Measurements from ENCODE around the gene ADCY7.
"Not testable (repeated sequence)": the region's sequence is repeated elsewhere in the genome, so short reads cannot be mapped to it uniquely, and the experiment has no call there.

The ADCY7 gene

DNA sequence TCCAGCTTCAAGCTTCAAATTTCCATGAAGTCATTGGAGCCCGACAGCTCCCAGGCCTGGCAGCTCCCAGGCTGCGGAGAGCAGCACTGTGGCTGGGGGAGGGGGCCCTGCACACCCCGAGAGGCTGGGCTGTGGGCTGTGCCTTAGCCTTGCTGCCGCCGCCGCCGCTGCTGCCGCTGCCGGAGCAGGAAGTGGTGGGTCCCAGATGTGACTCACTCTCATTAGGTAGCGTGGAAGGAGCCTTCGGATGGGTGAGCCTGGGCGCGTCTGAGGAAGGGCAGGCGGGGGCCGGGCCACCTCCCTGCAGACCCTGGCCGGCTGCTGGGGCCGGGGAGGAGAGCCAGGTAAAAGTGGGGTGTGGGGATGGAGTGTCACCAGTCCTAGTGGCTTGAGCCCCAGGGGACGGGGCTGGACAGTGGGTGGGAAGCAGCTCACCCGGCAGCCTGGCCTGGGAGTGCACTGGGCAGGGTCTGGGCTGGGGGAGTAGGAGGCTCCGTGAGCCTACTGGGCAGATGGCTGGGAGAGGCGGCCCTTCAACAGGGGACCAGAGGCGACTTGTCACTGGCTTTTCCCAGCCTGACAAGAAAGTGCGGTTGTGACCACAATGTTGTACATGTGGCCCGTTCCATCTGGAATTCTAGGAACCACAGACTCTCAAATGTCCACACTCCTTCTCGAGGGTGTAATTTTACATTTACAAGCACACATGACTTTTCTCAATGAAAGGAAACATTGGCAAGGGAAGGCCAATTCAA is at the start of gene ADCY7:
Gene ADCY7 (plus strand): TSS at position 215 of the 755 bp plus-strand sequence. CDS start 21,629 bp downstream, outside the sequence.
- peak; percentile 85 for DNase-seq

DNA sequence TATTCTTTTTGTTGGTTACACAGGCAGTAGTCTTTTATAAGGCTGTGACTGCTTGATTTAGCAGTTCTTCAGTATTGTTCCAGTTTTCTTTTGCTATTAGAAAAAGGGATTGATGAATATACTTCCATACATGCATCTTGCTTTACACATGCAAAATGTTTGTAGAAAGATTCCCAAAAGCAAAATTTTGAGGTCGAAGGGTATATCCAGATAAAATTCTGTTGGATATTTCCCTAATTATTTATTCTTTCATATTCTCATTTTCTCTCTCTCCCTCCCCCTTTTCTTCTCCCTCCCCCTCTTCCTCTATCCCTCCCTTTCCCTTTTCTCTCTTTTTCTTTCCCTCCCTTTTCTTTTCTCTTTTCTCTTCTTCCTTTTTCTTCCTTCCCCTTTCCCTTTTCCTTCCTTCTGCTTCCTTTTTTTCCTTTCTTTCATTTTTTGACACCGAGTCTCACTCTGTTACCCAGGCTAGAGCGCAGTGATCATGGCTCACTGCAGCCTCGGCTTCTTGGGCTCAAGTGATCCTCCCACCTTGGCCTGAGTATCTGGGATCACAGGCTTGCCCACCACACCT is 46.9 kb upstream of the ADCY7 start:
- no peak for DNase-seq

DNA sequence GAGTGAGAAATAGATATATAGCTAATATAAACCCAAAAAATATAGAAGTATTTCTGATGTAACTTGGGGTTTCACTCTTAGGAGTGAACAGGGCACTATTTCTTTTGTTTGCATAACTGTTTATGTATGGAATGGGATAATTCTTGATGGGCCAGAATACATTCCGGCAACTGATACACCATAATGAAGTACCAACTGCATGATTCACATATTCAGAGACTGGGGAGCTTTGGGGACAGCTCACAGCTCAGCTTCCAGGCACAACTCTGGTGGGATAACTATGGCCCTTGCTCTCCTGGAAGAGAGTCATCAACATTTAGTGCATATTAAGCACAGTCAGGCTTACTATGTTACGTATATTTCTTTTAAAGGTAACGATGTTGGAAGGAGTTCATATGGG is 42.1 kb upstream of the ADCY7 start:
- no peak for DNase-seq

DNA sequence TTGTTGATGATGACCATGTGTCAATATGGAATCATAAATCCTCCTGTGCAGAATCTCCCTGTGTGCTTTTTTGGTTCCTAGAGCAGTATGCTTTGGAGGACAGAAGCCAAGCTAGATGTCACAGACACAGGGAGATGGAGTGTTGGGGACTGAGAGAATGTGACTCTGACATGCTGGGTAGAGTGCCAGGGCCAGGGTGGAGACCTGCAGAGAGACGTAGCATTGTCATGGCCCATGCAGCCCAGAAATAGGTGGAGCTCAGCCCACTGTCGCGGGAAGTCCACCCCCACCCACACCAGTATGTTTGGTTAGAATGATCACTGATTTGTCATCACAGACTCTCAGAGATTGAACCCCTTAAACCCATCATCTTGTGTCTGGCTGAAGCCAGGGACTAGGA is 39.2 kb upstream of the ADCY7 start:
- DNase-seq = no peak

DNA sequence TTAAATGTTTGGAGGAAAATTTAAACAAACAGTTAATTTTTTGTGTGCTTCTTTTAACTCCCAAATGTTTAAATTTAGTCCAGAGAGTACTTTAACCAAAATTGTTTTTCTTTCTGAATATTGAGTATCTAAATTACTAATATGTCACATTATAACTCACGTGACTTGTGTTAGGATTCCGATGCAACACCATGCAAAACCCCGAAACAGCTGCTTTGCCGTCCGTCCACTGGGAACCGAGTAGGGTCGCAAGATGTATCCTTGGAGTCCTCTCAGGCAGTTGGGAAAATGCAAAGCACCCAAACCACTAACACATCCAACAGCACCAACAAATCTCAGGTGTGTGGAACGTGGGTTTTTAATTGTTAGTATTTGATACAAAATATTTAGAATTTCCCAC is 38.7 kb upstream of the ADCY7 start:
- DNase-seq = no peak

DNA sequence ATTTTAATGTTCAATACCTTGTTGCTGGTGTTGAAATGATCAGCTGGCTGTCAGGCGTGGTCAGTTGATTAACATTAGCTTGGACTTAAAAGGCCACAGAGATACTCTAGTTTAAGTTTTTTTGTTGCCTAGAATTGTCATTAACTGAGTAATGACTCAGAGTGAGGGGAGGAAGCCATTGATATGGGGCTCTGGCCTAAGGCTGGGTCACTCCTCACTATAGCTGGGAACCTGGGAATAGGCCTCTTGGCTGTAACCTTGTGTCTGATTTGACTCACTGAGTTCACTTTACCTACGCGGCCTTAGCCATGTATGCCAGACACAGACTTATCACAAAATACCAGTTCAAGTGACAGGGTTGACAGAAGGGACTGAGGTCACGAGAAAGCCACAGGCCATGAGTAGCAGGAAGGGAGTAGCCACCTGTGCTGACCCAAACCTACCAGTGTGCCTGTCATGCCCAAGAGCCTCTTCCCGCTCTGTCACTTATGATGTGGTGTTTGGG is 37.9 kb upstream of the ADCY7 start:
- DNase-seq = no peak

DNA sequence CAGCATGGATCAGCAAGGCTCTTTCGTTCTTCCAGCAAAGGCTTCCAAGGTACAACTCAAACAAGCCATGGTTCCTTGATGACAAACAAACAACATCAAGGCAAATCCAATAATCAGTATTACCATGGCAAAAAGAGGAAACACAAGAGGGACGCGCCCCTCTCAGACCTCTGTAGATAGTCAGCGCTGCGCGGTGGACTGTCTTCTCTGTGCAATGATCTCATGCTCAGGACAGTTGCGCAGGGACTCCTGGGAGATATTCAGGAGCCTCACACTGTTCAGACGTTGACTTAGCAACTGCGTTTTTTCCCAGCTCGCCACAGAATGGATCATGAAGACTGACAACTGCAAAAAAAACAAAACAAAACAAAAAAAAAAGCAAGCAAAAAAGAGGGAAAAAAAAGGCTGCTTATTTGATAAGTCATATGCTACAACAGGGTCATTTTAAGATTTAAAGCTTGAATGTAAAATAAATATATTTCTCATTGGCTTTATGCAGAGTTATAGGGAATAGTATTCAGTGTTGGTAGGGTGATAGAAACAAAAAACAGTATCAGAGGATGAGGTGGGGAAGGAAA is 37.1 kb upstream of the ADCY7 start:
- no peak for DNase-seq

DNA sequence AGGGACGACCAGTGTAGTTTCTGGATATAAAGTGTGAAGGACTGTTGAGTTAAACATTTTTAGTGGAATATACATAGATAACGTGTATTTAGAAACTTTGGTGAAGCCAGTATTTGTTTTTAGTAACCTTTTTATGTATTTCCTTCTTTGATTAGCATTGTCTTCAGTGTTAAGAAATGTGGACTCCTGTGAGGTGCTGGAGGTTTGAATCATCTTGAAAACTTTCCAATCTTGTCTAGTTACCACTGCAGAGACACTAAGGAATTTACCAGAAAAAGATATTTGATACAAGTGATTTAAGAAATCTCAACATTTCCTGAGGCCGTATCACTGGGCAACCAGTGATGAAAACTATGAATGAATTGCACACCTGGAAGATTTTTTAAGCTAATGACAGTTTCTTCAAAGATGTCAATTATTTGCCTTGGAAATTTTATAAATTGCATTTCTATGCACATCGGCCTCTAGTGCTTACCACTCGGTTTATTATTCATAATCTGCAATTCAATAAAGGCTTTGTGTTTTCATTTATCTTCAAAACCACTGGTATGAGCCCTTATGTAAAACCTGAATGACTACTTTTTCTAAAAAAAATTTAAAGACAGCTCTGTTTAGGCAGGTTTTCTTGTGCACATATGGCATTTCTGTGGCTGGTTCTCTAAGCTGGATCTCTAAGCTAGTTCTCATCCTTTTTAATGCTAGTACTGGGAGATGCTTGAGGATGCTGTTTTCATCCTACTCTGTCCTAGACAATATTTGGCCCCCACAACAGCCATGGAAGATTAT is 31.4 kb upstream of the ADCY7 start:
- DNase-seq = no peak

DNA sequence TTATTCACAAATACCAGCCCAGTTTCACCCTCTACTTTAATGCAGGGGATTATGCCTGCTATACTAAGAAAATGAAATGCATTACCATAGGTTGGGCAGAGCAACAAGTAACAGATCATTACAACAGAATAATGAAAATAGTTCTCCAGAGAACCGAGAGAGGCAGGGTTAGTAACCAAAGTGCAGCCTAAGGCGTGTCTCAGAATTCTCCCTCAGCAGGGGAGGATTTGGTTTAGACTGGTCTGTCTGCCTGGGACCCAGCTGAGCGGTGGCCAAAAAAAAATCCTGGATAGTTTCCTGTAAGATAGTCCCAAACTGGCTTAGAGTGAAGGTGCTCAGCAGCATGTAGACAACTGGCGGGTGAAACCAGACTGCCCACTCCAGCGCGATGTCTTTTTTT is 30.8 kb upstream of the ADCY7 start:
- DNase-seq = no peak

DNA sequence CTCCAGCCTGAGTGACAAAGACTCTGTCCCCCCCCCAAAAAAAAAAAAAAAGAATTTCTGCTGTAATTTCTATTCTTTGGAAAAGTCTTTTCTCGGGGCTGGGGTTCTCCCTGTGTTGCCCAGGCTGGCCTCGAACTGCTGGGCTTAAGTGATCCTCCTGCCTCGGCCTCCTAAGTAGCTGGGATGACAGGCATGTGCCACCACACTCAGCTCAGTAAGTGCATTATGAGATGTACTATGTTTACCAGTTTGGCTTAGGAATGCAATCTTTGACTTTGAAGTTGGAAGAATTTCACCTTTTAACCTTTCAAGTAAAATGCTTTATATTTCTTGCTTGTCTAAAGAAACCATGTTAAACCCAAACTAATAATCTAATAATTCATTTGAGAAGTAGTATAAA is 28.0 kb upstream of the ADCY7 start:
- no peak for DNase-seq

DNA sequence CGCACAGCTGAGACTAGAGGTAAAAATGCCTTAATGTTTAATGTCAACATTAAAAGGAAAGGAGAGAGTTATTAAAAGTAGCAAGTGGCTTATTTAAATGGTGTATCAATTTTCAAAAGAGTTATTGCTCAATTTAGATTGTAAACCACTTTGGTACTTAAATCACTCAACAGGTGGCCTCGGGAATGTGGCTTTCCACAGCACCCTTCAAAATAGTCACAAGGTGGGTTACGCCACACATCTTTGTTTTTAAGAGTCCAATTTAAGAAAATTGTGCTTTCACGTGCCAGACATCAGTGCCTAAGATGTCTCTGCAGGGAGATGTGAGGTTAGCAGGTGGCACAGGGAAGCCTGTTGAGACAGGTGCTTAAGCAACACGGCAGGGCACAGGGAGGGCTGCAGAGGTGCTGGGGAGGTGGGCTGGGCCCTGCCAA is 27.5 kb upstream of the ADCY7 start:
- DNase-seq = no peak

DNA sequence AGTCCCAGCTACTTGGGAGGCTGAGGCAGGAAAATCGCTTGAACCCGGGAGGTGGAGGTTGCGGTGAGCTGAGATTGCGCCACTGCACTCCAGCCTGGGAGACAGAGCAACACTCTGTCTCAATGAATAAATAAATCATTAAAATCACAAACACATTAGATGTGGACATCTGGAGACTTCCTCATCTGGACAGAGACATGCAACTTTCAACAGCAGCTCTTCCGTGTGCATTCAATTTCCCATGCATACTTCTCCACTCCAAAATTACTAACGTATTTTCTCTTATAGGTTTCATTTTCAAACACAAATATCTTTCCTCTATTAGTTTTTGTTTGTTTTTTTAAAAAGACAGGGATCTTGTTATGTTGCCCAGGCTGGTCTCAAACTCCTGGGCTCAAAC is 23.3 kb upstream of the ADCY7 start:
- not testable (repeated sequence) for DNase-seq

DNA sequence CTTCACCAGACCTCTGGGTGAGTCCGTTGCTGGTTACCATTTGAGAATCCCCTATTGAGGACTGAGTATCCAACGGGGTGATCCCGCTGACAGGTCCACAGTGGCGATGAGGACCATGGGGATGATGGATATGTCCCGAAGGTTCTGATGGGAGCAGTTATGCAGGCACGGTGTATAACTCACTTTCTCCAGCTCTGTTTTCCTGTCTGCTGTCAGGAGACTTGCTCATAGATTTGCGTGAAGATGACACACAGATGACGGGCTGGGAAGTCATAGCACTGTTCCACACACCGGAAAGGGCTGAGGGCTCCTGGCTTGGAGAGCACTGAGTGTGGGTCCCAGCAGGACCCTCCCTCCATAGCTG is 22.2 kb upstream of the ADCY7 start:
- DNase-seq = no peak

DNA sequence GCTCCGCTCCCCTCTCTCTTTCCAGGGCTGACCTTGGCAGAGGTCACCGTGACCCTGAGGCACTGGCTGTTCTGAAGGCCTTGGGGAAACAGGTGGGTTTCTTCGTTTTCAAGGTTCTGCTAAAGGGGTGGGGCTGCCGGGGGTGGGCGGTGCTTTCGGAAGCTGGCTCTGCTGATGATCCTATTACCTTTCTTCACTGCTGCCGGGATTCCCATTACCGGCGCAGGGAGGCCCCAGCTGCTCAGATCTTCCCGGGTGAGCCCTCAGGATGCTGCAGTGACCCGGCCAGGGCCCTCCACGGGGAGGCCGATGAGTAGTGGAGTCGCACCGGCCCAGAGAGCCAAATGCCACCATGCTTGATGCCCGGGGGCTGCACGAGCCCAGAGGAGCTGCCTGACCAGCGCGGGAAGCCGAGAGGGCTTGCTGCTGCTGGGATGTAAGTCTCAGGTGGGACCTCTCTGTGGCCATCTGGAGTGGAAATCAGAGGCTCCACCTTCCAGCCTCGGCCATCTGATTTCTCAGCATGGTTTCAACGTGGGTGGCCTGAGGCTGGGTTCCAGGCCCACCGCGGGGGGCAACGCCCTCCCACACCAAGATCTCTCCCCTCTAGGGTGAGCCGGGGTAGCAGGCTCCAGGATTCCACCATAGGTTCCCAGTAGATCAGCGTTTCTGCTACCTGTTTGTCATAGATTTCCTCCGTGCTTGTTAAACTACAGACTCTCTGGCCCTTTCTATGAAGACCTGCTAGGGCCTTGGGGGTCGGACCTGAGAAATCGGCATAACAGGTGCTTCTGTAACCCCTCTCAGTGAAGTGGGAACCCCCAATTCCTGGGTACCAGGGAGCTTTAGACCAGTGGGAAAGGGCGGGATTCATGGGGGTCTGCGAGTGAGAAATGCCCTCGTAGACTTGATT is 21.6 kb upstream of the ADCY7 start:
- DNase-seq = no peak

DNA sequence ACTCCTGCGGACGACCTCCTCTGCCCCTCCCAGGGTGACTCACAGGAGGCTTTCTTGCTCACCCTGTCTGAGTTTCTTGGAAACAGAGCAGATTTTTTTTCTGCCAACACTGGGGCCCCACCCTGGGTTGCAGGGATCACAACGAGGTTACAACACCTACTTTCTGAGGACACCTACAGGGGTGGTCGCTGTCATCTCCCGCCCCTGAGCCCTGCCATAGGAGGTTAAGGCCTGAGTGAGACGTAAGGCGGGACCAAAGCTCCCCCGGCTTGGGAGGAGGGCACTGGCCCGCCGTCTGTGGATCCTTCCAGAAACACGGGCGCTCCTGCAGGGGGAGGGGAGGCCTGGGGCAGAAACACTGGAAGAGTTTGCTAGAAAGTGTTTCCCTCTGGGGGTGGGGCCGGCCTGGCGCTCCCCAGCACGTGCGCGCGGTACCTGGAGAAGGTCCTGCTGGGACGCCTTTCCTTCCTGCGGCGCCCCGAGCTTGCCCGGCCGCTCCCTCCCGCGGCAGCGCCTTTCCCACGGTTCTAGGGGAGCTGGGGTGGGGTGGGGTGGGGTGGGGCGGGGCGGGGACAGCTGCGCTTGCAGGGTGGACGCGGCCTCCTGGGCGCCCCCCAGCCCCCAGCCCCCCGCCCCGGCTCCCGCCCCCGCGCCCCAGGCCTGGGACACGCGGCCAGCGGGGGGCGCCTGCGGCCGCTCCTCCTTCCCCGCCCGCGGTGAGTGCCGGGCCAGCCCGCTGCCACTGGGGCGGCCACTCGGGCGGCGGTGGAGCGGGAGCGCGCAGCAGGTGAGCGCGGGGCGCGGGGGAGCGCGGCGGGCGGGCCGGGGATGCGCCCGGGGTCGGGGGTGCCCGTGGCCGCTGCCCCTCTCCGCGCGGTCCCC is 20.7 kb upstream of the ADCY7 start:
- DNase-seq = peak; percentile 46

DNA sequence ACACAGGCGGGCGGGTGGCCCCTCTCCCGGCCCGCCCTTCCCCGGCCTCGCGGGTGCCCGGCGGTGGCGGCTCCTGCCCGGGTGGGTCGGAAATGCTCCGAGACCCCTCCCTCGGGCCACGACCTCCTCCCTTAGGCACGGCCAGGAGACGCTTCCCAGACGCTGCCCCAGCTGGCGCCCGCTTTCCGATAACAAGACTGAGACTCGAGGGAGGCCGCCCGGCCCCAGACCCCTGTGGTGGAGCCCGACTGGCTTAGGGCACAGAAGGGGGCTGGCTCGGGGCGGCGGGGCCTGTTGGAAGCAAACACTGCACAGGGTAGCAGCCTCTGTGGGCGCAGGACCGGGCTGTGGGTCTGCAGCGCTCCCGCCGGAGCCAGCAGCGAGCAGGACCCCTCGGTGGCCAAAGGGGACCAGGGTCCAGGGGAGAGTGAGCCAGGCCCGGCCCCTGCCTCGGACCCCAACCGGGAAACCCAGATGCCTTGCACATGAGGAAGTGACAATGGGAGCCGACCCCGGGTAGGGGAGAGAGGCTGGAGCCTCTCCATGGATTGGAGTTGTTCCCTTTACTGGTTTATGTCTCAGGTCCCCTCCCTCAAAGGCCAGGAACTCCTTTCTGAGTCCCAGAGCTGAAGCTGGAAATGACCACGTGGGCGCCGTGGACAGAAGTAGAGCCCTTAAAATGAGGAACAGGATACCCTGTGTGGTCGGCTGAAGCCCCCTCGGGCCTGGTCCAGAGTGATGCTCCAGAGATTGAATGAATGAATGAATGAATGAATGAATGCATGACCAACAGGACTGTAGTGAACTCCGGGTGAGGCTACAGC is 19.8 kb upstream of the ADCY7 start:
- no peak for DNase-seq

DNA sequence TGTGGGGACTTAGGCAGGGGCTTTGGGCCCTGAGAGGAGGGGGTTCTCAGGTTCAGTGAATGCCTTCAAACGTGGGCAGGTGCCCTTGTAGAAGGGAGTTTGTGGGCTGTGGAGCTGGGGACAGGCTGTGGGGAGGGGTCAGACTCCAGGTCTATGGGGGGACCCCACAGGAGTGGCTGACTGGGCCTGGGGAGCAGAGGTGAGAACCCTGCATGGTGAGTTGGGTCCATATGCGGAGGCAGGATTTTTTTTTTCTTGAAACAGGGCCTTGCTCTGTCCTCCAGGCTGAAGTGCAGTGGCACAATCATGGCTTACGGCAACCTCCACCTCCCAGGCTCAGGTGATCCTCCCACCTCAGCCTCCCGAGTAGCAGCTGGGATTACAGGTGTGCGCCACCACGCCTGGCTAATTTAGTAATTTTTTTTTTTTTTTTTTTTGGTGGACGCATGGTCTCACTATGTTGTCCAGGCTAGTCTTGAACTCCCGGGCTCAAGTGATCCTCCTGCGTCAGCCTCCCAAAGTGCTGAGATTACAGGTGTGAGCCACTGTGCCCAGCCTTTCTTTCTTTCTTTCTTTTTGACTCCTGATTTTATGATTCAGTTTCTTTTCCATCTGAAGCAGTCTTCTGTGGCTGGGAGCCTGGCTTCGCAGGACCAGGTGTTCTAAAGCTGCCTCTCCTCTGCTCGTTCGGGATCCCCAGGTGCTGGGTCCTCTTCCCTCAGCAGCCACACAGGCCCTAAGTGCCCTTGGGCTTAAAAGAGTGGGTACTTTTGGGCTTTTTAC is 19.0 kb upstream of the ADCY7 start:
- DNase-seq = no peak

DNA sequence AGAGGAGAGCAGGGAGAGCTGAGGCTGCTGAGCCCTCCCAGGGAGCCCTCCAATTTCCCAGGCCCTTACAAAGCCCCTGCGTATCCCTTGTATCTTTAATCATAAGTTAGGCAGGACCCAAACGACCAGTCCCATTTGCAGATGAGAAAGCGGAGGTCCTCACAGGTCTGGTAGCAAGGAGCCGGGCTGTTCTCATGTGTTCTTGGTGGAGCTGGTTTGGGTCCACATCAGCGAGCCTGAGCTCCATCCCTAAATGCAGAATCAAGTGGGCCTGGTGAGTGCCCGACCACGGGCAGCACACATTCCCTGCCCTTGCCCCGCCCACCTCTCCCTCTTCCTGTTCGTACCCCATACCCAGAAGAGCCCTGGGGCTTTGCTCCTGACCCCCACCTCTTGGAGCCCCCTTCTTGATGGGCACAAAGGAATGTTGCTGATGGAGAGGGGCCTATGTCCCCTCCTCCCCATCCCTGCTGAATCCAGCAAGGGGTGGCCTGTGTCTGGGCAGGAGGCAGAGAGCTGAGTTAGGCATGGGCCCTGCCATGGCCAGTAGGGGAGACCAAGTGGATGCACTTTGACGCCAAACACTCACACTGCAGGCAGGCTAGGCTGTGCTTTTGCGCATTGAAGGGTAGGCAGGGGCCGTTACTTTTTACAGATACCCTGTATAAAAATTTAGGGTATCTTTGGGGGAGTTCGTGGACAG is 18.3 kb upstream of the ADCY7 start:
- no peak for DNase-seq

DNA sequence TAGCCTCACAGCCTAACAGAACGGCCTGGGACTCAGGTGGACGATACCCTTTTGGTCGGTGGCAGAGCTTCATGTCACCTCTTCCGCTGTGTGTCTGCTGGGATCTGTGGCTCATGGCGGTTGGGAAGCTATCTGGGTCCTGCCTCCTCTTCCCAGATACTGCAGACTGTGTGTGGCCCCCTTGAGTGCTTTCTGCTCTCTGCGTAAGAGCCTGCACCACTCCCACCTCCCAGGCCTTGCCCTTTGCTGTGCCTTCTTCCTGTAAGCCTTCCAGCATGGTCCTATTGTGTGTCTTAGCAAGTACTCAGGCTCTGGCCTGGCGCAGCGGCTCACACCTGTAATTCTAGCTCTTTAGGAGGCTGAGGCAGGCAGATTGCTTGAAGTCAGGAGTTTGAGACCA is 17.5 kb upstream of the ADCY7 start:
- no peak for DNase-seq
